ENCODE results near the gene KRTAP5-11. TPM values are rescaled to one million over a fixed set of nuclear protein-coding genes. Genes with fewer than 3 reads are reported as not detected.
"Not testable (repeated sequence)": the region's sequence is repeated elsewhere in the genome, so short reads cannot be mapped to it uniquely, and the experiment has no call there.

KRTAP5-11 gene
- total RNA-seq, 1 donor from 2014 or later = not detected

- Mint-ChIP-seq H3K9me3 (peaks cover 3% of the 10 kb centered on the region), H3K36me3 (no peaks in the 10 kb centered on the region), H3K4me3 (no peak overlapping the region), H3K4me1 (peaks cover 8% of the 10 kb centered on the region), H3K27me3 (ENCODE audit: insufficient read depth, low read depth) (peaks cover 10% of the 10 kb centered on the region), H3K27ac (no peak overlapping the region)
- Histone ChIP-seq H4K20me1 (ENCODE audit: low read depth) (no peaks in the 10 kb centered on the region), H3K4me2 (no peak overlapping the region), H3K9me3 (ENCODE audit: low read depth) (no peaks in the 10 kb centered on the region), H3K27ac (no peak overlapping the region), H2AFZ (replicated peaks) (no peak overlapping the region), H3K9ac (no peak overlapping the region), H3F3A (ENCODE audit: low read depth) (no peaks in the 10 kb centered on the region), H3K36me3 (no peaks in the 10 kb centered on the region), H3K79me2 (ENCODE audit: low read depth) (no peaks in the 10 kb centered on the region), H3K27me3 (no peaks in the 10 kb centered on the region), H3K4me3 (no peak overlapping the region), H3K4me1 (no peaks in the 10 kb centered on the region)
- DNase-seq (ENCODE audit: low spot score) = no peak
- TF ChIP-seq CTCF (IDR thresholded peaks at IDR 0.05) (no peak), EZH2 (IDR thresholded peaks at IDR 0.05) (no peak), EZH2phosphoT487 (IDR thresholded peaks at IDR 0.05) (no peak)
Measured at GRCh38 chr11:71535825-71536224, 46.9 kb downstream of the KRTAP5-11 start.

GRCh38 chr11:71534711-71535608 lies 47.7 kb downstream of the KRTAP5-11 start:
- H3K27me3 ChIP-seq; H3K27me3 Mint-ChIP-seq (ENCODE audit: insufficient read depth, low read depth); H3K36me3 ChIP-seq; H3F3A ChIP-seq (ENCODE audit: low read depth); H3K9me3 ChIP-seq (ENCODE audit: low read depth); H3K27ac Mint-ChIP-seq; H4K20me1 ChIP-seq (ENCODE audit: low read depth); H3K4me2 ChIP-seq; H3K4me1 ChIP-seq; H3K79me2 ChIP-seq (ENCODE audit: low read depth); H2AFZ ChIP-seq (replicated peaks); H3K4me3 Mint-ChIP-seq; DNase-seq (ENCODE audit: low spot score); H3K36me3 Mint-ChIP-seq; H3K9ac ChIP-seq; H3K9me3 Mint-ChIP-seq; H3K4me1 Mint-ChIP-seq; H3K4me3 ChIP-seq; H3K27ac ChIP-seq: not testable (repeated sequence)

GRCh38 chr11:71532036-71532610 lies 50.6 kb downstream of the KRTAP5-11 start:
- H3F3A ChIP-seq (ENCODE audit: low read depth) = no peaks in the 10 kb centered on the region
- DNase-seq (ENCODE audit: low spot score) = no peak
- no peaks in the 10 kb centered on the region for H3K9me3 ChIP-seq (ENCODE audit: low read depth)
- H3K36me3 ChIP-seq = no peaks in the 10 kb centered on the region
- no peaks in the 10 kb centered on the region for H3K9me3 Mint-ChIP-seq
- H3K4me1 ChIP-seq = no peaks in the 10 kb centered on the region
- H3K4me1 Mint-ChIP-seq = no peaks in the 10 kb centered on the region
- H3K27ac ChIP-seq = no peak overlapping the region
- no peak overlapping the region for H2AFZ ChIP-seq (replicated peaks)
- H3K79me2 ChIP-seq (ENCODE audit: low read depth) = no peaks in the 10 kb centered on the region
- TF ChIP-seq EZH2phosphoT487 (IDR thresholded peaks at IDR 0.05) = no peak
- no peak for TF ChIP-seq CTCF (IDR thresholded peaks at IDR 0.05)
- TF ChIP-seq EZH2 (IDR thresholded peaks at IDR 0.05) = no peak
- H3K36me3 Mint-ChIP-seq = no peaks in the 10 kb centered on the region
- peaks cover 4% of the 10 kb centered on the region for H3K27me3 Mint-ChIP-seq (ENCODE audit: insufficient read depth, low read depth)
- no peaks in the 10 kb centered on the region for H3K27me3 ChIP-seq
- no peak overlapping the region for H3K4me3 ChIP-seq
- no peaks in the 10 kb centered on the region for H4K20me1 ChIP-seq (ENCODE audit: low read depth)
- H3K4me3 Mint-ChIP-seq = no peak overlapping the region
- no peak overlapping the region for H3K27ac Mint-ChIP-seq
- no peak overlapping the region for H3K4me2 ChIP-seq
- no peak overlapping the region for H3K9ac ChIP-seq

Small RNAs within 50 kb of the gene (small RNA-seq; reads per million reads assigned to genes)
- gene AP000867.1 (not detected), gene KRTAP5-14P (not detected)

Other genes with a start within 250 kb of the KRTAP5-11 start
- 36.7 and 69.8 TPM in 2 replicates for gene DHCR7, start 134.5 kb downstream of the KRTAP5-11 start, total RNA-seq (ENCODE audit: low replicate concordance)
- gene NADSYN1, start 129.7 kb downstream of the KRTAP5-11 start, total RNA-seq (ENCODE audit: low replicate concordance) = 25.0 and 40.0 TPM in 2 replicates
- gene KRTAP5-7, start 55.6 kb downstream of the KRTAP5-11 start, total RNA-seq (ENCODE audit: low replicate concordance) = not detected in 2 replicates
- not detected in 2 replicates for gene KRTAP5-8, start 44.9 kb downstream of the KRTAP5-11 start, total RNA-seq (ENCODE audit: low replicate concordance)
- gene KRTAP5-9, start 34.5 kb downstream of the KRTAP5-11 start, total RNA-seq (ENCODE audit: low replicate concordance) = 0.15 TPM in 1 of 2 replicates, not detected in the other
- 0.12 TPM in 1 of 2 replicates, not detected in the other for gene KRTAP5-10, start 17.3 kb downstream of the KRTAP5-11 start, total RNA-seq (ENCODE audit: low replicate concordance)

Measured in neural progenitor cell (in vitro differentiated cells).